HEK293 (cell line): Measurements from ENCODE around the gene CNTRL.

Experiments used
- CTCF ChIA-PET: fragments of 350-600 bp; formaldehyde crosslinking; extraction: SDS; loops from one replicate; lab custom pipeline; 2021; ENCODE audit warnings: antibody characterized with exemption; lab: Yijun Ruan, JAX
- POLR2A ChIA-PET: fragments of 300-600 bp; formaldehyde crosslinking; extraction: SDS; loops from one replicate; lab custom pipeline; 2020; ENCODE audit warnings: antibody characterized with exemption, inconsistent platforms; lab: Yijun Ruan, JAX
- H3K27ac ChIP-seq: fragments of 200-500 bp; sonication (Bioruptor generic); 2 replicates; pipeline ENCODE4 v1.5.1; 2014; ENCODE audit warnings: low read depth, low read length, control low read depth, inconsistent platforms; ENCODE audit errors: extremely low read depth
- H3K36me3 ChIP-seq, 2 experiments: fragments of 200-500 bp in 1 of 2; sonication (Bioruptor generic) in 1 of 2; 1 replicate in 1 of 2; 2 replicates in 1 of 2; pipeline ENCODE4 v1.5.1; 2014 to 2017; ENCODE audit warnings: inconsistent platforms in 2 of 2, low read length in 2 of 2; ENCODE audit not compliant: control insufficient read depth in 2 of 2, insufficient read depth in 1 of 2
- H3K4me1 ChIP-seq: fragments of 200-500 bp; sonication (Bioruptor generic); 2 replicates; pipeline ENCODE4 v1.5.1; 2014; ENCODE audit warnings: mild to moderate bottlenecking, low read length, inconsistent platforms; ENCODE audit not compliant: control insufficient read depth, insufficient read depth
- H3K4me3 ChIP-seq: 2 replicates; pipeline ENCODE4 v1.5.1; 2011; ENCODE audit warnings: low read depth, mild to moderate bottlenecking, control low read depth, low read length, moderate library complexity
- H3K9me3 ChIP-seq: fragments of 200-500 bp; sonication (Bioruptor generic); 2 replicates; pipeline ENCODE4 v1.5.1; 2014; ENCODE audit warnings: low read depth, low read length, inconsistent platforms; ENCODE audit not compliant: control insufficient read depth, insufficient read depth
- GFI1B ChIP-seq: fragments of 450-650 bp; formaldehyde crosslinking; IDR thresholded peaks from 2 replicates; pipeline ENCODE4 v1.5.1; 2016; ENCODE audit warnings: missing biosample characterization, missing genetic modification characterization
- OVOL3 ChIP-seq: fragments of 450-650 bp; formaldehyde crosslinking; IDR thresholded peaks from 2 replicates; pipeline ENCODE4 v1.5.1; 2016; ENCODE audit warnings: missing biosample characterization, missing genetic modification characterization
- SP2 ChIP-seq: fragments of 450-650 bp; formaldehyde crosslinking; IDR thresholded peaks from 2 replicates; pipeline ENCODE4 v1.5.1; 2016; ENCODE audit warnings: missing biosample characterization, missing genetic modification characterization
- ZBTB1 ChIP-seq: fragments of 450-650 bp; formaldehyde crosslinking; IDR thresholded peaks from 2 replicates; pipeline ENCODE4 v1.5.1; 2016; ENCODE audit warnings: missing biosample characterization, missing genetic modification characterization
- ZBTB21 ChIP-seq: fragments of 450-650 bp; formaldehyde crosslinking; IDR thresholded peaks from 2 replicates; pipeline ENCODE4 v1.5.1; 2017; ENCODE audit warnings: missing biosample characterization, missing genetic modification characterization
- ZFP3 ChIP-seq: fragments of 450-650 bp; formaldehyde crosslinking; IDR thresholded peaks from 2 replicates; pipeline ENCODE4 v1.5.1; 2016; ENCODE audit warnings: low read depth, missing biosample characterization, missing genetic modification characterization
- ZIC2 ChIP-seq: fragments of 450-650 bp; formaldehyde crosslinking; IDR thresholded peaks from 2 replicates; pipeline ENCODE4 v1.5.1; 2016; ENCODE audit warnings: missing biosample characterization, missing genetic modification characterization
- ZNF155 ChIP-seq: fragments of 450-650 bp; formaldehyde crosslinking; IDR thresholded peaks from 2 replicates; pipeline ENCODE4 v1.5.1; 2016; ENCODE audit warnings: missing biosample characterization, missing genetic modification characterization
- ZNF221 ChIP-seq: fragments of 450-650 bp; formaldehyde crosslinking; IDR thresholded peaks from 2 replicates; pipeline ENCODE4 v1.5.1; 2017; ENCODE audit warnings: missing biosample characterization, missing genetic modification characterization, borderline replicate concordance
- ZNF239 ChIP-seq: fragments of 450-650 bp; formaldehyde crosslinking; IDR thresholded peaks from 2 replicates; pipeline ENCODE4 v1.5.1; 2016; ENCODE audit warnings: missing biosample characterization, missing genetic modification characterization
- ZNF366 ChIP-seq: fragments of 450-650 bp; formaldehyde crosslinking; conservative IDR thresholded peaks from 2 replicates; pipeline ENCODE4 v1.5.1; 2016; ENCODE audit warnings: missing biosample characterization, missing genetic modification characterization
- ZNF404 ChIP-seq: fragments of 450-650 bp; formaldehyde crosslinking; IDR thresholded peaks from 2 replicates; pipeline ENCODE4 v1.5.1; 2017; ENCODE audit warnings: missing biosample characterization, missing genetic modification characterization
- ZNF585B ChIP-seq: fragments of 450-650 bp; formaldehyde crosslinking; IDR thresholded peaks from 2 replicates; pipeline ENCODE4 v1.5.1; 2016; ENCODE audit warnings: missing biosample characterization, missing genetic modification characterization
- ZNF830 ChIP-seq: fragments of 450-650 bp; IDR thresholded peaks from 2 replicates; pipeline ENCODE4 v1.5.0; 2018; ENCODE audit warnings: missing biosample characterization, missing genetic modification characterization, low read depth, mild to moderate bottlenecking, moderate library complexity
- ZSCAN16 ChIP-seq: fragments of 450-650 bp; formaldehyde crosslinking; IDR thresholded peaks from 2 replicates; pipeline ENCODE4 v1.5.1; 2016; ENCODE audit warnings: missing biosample characterization, missing genetic modification characterization
- ZSCAN30 ChIP-seq: fragments of 450-650 bp; IDR thresholded peaks from 2 replicates; pipeline ENCODE4 v1.5.1; 2018; ENCODE audit warnings: missing biosample characterization, mild to moderate bottlenecking, missing genetic modification characterization, moderate library complexity
- ZXDB ChIP-seq: fragments of 450-650 bp; formaldehyde crosslinking; IDR thresholded peaks from 2 replicates; pipeline ENCODE4 v1.5.1; 2016; ENCODE audit warnings: missing biosample characterization, missing genetic modification characterization
- TF ChIP-seq, protein P1 (sequence below): fragments of 450-650 bp; formaldehyde crosslinking; IDR thresholded peaks from 2 replicates; pipeline ENCODE4 v1.5.1; 2016; ENCODE audit warnings: missing biosample characterization, missing genetic modification characterization
- TF ChIP-seq, protein P2 (sequence below): fragments of 450-650 bp; formaldehyde crosslinking; IDR thresholded peaks from 2 replicates; pipeline ENCODE4 v1.5.1; 2016; ENCODE audit warnings: missing biosample characterization, missing genetic modification characterization, low read depth

Gene CNTRL

GRCh38 chr9:121214005-121214404, 139.2 kb downstream of the CNTRL start:
- POLR2A ChIA-PET: interaction anchor here (0.7 kb wide), 1 partner anchor 68 kb away, joined by 3 read pairs; no protein-coding TSS in a partner anchor
- TF ChIP-seq ZNF366 (tag by site-specific recombination) (peak; percentile 78), ZSCAN16 (tag by site-specific recombination) (no peak)
- Histone ChIP-seq H3K36me3 (no peaks in the 10 kb centered on the region), H3K4me3 (no peak overlapping the region), H3K9me3 (no peaks in the 10 kb centered on the region), H3K27ac (no peak overlapping the region), H3K4me1 (no peaks in the 10 kb centered on the region)
- CTCF ChIA-PET: interaction anchor here (0.6 to 6.0 kb wide), 47 partner anchors 9 to 458 kb away, joined by 3 to 107 read pairs (median 6); partner anchors contain the start of genes GSN and RAB14

DNA sequence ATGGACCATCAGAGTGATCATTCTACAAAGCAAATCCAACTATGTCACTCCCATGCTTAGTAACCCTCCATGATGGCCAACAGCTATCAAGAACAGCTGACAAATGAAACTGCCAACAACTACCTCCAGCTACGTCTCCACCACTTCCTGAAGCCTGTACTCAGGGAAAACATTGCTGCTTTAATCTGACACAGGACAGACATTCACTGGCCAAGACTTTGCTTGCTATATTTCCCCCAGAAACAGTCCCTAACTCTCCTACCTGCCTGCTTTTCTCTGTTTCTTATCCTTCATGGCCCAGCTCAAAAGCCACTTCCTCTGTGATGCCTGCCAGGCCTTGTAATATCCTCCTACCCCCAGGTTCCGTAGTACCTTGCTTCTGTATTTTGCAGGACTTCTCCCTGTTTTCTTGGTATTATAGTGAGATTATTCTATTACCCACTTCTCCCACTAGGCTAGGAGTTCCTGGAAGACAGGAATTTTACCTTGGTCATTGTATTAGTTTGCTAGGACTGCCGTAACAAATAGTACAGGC, 141.6 kb downstream of the CNTRL start:
- Histone ChIP-seq H3K27ac (no peak overlapping the region), H3K36me3 (no peaks in the 10 kb centered on the region), H3K4me1 (no peaks in the 10 kb centered on the region), H3K9me3 (no peaks in the 10 kb centered on the region)
- CTCF ChIA-PET: interaction anchor here (0.6 to 6.0 kb wide), 9 partner anchors 9 to 185 kb away, joined by 3 to 106 read pairs (median 3); no protein-coding TSS in a partner anchor
- POLR2A ChIA-PET: interaction anchor here (0.6 kb wide), 1 partner anchor 1211 kb away, joined by 4 read pairs; no protein-coding TSS in a partner anchor
- TF ChIP-seq ZBTB21 (tag by site-specific recombination): no peak
- no peak for TF ChIP-seq GFI1B (tag by site-specific recombination)
- TF ChIP-seq ZNF239: no peak
- no peak for TF ChIP-seq ZXDB (tag by site-specific recombination)
- TF ChIP-seq, protein P1, sequence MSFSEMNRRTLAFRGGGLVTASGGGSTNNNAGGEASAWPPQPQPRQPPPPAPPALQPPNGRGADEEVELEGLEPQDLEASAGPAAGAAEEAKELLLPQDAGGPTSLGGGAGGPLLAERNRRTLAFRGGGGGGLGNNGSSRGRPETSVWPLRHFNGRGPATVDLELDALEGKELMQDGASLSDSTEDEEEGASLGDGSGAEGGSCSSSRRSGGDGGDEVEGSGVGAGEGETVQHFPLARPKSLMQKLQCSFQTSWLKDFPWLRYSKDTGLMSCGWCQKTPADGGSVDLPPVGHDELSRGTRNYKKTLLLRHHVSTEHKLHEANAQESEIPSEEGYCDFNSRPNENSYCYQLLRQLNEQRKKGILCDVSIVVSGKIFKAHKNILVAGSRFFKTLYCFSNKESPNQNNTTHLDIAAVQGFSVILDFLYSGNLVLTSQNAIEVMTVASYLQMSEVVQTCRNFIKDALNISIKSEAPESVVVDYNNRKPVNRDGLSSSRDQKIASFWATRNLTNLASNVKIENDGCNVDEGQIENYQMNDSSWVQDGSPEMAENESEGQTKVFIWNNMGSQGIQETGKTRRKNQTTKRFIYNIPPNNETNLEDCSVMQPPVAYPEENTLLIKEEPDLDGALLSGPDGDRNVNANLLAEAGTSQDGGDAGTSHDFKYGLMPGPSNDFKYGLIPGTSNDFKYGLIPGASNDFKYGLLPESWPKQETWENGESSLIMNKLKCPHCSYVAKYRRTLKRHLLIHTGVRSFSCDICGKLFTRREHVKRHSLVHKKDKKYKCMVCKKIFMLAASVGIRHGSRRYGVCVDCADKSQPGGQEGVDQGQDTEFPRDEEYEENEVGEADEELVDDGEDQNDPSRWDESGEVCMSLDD: no peak
- TF ChIP-seq ZNF221 (tag by site-specific recombination): no peak
- TF ChIP-seq, protein P2, sequence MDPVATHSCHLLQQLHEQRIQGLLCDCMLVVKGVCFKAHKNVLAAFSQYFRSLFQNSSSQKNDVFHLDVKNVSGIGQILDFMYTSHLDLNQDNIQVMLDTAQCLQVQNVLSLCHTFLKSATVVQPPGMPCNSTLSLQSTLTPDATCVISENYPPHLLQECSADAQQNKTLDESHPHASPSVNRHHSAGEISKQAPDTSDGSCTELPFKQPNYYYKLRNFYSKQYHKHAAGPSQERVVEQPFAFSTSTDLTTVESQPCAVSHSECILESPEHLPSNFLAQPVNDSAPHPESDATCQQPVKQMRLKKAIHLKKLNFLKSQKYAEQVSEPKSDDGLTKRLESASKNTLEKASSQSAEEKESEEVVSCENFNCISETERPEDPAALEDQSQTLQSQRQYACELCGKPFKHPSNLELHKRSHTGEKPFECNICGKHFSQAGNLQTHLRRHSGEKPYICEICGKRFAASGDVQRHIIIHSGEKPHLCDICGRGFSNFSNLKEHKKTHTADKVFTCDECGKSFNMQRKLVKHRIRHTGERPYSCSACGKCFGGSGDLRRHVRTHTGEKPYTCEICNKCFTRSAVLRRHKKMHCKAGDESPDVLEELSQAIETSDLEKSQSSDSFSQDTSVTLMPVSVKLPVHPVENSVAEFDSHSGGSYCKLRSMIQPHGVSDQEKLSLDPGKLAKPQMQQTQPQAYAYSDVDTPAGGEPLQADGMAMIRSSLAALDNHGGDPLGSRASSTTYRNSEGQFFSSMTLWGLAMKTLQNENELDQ: no peak
- TF ChIP-seq ZBTB1 (tag by site-specific recombination): no peak
- TF ChIP-seq SP2: no peak
- TF ChIP-seq ZNF585B (tag by site-specific recombination): no peak
- no peak for TF ChIP-seq ZSCAN30
- TF ChIP-seq ZNF830: no peak
- TF ChIP-seq ZIC2 (tag by site-specific recombination): no peak
- TF ChIP-seq ZNF404: no peak
- no peak for TF ChIP-seq ZFP3 (tag by site-specific recombination)
- no peak for TF ChIP-seq ZNF155 (tag by site-specific recombination)
- TF ChIP-seq OVOL3 (tag by site-specific recombination): no peak
- TF ChIP-seq, all 188 proteins: peak for 0
- H3K4me3 ChIP-seq: no peak overlapping the region
